Brain pericyte (primary cell): ENCODE measurements around the gene TRIM74.
"Not testable (repeated sequence)": the region's sequence is repeated elsewhere in the genome, so short reads cannot be mapped to it uniquely, and the experiment has no call there.

Experiments used
- DNase-seq: peaks from one replicate; pipeline ENCODE4 v3.0.0-alpha.2; 2012; ENCODE audit warnings: low read depth, low spot score

The TRIM74 gene

DNA sequence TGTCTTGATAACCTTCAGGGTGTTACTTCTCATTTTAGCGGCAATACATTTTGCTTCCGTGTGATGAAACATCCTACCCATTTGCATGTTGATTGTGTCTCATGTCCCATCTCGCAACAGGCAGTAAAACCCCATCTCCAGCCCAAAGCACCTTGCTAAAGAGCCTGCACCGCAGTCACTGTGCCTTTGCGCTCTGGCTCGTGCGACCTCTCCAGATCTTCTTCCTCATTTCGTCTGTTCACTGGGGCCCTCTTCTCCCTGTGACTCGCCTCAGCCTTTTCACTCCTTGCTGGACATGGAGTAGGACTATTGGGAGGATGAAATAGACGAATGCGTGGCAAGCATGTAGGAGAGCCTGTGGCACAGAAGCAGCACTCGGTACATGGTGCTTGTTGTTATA, 57.9 kb downstream of the TRIM74 start:
- not testable (repeated sequence) for DNase-seq
